Measurements from ENCODE around the gene APBB3. TPM values are rescaled to one million over a fixed set of nuclear protein-coding genes. Genes with fewer than 3 reads are reported as not detected.

The APBB3 gene
- polyA plus RNA-seq, 3 donors = 4.9 to 211 (median 7.4) TPM

DNA sequence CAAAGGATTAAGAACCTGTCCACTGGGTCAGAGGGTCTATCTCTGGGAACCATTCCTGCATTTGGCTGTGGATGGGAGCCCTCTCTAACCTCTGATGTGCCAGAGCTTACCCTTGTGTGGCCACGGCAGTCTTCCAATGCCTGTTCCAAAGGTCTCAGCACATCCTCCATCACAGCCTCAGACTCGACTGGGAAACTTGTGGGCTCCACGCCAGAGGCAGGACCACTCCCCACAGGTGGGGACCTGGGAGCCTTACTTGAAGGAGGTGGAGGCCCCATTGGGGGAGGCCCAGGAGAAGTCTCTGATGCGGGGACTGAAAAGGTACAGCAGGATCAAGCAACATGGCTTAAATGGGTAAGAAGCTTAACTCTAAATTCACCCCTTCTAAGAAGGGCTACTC is 12.5 kb downstream of the APBB3 start:
- Mint-ChIP-seq H3K27ac (no peak overlapping the region), H3K36me3 (peaks cover 58 to 60% of the 10 kb centered on the region in 2 donors), H3K27me3 (ENCODE audit: low read depth in 3 of 3) (peaks cover 0 to 2% (median 0%) of the 10 kb centered on the region in 3 donors), H3K4me3 (no peak overlapping the region), H3K4me1 (peaks cover 76% of the 10 kb centered on the region), H3K9me3 (peaks cover 0 to 2% (median 0%) of the 10 kb centered on the region in 7 donors)
- TF ChIP-seq, protein P1, sequence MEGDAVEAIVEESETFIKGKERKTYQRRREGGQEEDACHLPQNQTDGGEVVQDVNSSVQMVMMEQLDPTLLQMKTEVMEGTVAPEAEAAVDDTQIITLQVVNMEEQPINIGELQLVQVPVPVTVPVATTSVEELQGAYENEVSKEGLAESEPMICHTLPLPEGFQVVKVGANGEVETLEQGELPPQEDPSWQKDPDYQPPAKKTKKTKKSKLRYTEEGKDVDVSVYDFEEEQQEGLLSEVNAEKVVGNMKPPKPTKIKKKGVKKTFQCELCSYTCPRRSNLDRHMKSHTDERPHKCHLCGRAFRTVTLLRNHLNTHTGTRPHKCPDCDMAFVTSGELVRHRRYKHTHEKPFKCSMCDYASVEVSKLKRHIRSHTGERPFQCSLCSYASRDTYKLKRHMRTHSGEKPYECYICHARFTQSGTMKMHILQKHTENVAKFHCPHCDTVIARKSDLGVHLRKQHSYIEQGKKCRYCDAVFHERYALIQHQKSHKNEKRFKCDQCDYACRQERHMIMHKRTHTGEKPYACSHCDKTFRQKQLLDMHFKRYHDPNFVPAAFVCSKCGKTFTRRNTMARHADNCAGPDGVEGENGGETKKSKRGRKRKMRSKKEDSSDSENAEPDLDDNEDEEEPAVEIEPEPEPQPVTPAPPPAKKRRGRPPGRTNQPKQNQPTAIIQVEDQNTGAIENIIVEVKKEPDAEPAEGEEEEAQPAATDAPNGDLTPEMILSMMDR (IDR thresholded peaks at IDR 0.05) = no peak
- no peak overlapping the region for H3K4me2 ChIP-seq (replicated peaks; ENCODE audit: extremely low read depth, low read length, poor library complexity, severe bottlenecking)
- no peak for DNase-seq
- H3K27me3 ChIP-seq (ENCODE audit: control insufficient read depth in 2 of 2, insufficient read depth in 2 of 2, low read length in 2 of 2) = no peaks in the 10 kb centered on the region
- no peak overlapping the region for H3K4me3 ChIP-seq (replicated peaks in 1 of 3; ENCODE audit: low read depth in 2 of 3, low read length in 3 of 3)
- peaks cover 68 to 80% of the 10 kb centered on the region in 2 donors for H3K4me1 ChIP-seq (ENCODE audit: control insufficient read depth in 1 of 2, insufficient read depth in 2 of 2, low read length in 2 of 2)
- H3K27ac ChIP-seq (ENCODE audit: low read depth in 1 of 2, low read length in 2 of 2) = no peak overlapping the region
- H2AFZ ChIP-seq (ENCODE audit: insufficient read depth, low read depth, low read length, poor library complexity, severe bottlenecking) = no peak overlapping the region
- H4K20me1 ChIP-seq (ENCODE audit: insufficient read depth, low read length) = peaks cover 74% of the 10 kb centered on the region
- peaks cover 26 to 32% of the 10 kb centered on the region in 2 donors for H3K36me3 ChIP-seq (replicated peaks in 1 of 2; ENCODE audit: control insufficient read depth in 1 of 2, insufficient read depth in 2 of 2, low read length in 2 of 2)
- H3K9ac ChIP-seq (ENCODE audit: insufficient read depth, low read length, poor library complexity, severe bottlenecking) = no peak overlapping the region
- no CpG with 5 or more reads among the region's 4 CpGs for WGBS (ENCODE audit: insufficient coverage)
- H3K9me3 ChIP-seq (replicated peaks in 1 of 2; ENCODE audit: control insufficient read depth in 1 of 2, insufficient read depth in 1 of 2, low read length in 2 of 2) = no peaks in the 10 kb centered on the region
- peaks cover 88% of the 10 kb centered on the region for H3K79me2 ChIP-seq (ENCODE audit: insufficient read depth, low read length)
- intact Hi-C loops (cut with micrococcal nuclease) = loop anchor here in 1 of 2 donors (5.0 kb wide), 1 partner anchor 95 kb away; the partner anchor contains the start of genes IK and NDUFA2

DNA sequence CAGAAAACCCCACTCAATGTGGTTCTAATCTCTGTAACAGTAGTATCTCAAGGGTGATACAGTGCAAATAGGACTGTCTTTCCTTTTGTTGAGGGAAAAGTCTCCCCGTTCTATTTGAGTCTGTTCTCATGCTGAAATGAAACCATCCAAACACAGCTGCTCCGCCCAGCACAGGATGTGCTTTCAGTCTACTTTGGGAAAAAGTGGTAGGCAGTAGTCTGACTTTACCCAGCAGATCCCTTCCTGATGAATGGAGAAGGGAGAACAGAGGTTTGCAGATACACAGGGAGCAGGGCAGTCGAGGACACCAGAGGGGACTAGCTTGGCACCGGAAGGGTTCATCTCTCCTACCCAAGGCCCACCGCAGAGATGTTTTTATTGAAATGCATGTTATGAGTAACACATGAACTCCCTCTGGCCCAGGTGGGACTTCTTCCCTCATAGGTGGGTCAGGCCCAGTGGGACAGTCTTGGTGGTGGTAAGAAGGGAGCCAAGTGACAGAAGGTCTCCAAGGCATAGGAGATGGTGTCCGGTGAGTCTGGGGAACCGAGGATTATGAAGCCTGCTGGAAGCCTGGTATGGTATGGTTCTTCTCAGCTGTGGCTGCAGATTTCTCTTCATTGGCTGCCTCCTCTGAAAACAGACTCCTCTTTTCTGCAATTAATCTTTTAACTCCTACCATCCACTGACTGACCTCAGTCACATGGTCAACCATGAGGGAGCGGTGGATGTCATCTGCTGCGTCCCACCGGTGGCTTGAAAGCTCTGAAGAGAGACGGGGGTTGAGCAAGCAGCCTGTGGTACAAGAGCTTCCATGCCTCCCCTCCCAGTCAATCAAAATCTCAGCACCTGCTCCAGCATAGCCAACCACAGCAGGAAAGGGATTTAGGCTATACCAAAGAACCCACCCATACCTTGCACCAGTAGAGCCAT is 14.0 kb downstream of the APBB3 start:
- Mint-ChIP-seq H3K4me3 (no peak overlapping the region), H3K27ac (peak overlapping the region; percentile 36 to 99 (median 95)), H3K36me3 (peaks cover 53 to 59% of the 10 kb centered on the region in 2 donors), H3K4me1 (peaks cover 71% of the 10 kb centered on the region), H3K9me3 (peaks cover 0 to 2% (median 0%) of the 10 kb centered on the region in 7 donors), H3K27me3 (ENCODE audit: low read depth in 3 of 3) (peaks cover 0 to 2% (median 0%) of the 10 kb centered on the region in 3 donors)
- Histone ChIP-seq H3K79me2 (ENCODE audit: insufficient read depth, low read length) (peaks cover 73% of the 10 kb centered on the region), H3K9ac (ENCODE audit: insufficient read depth, low read length, poor library complexity, severe bottlenecking) (no peak overlapping the region), H3K9me3 (replicated peaks in 1 of 2; ENCODE audit: control insufficient read depth in 1 of 2, insufficient read depth in 1 of 2, low read length in 2 of 2) (no peaks in the 10 kb centered on the region), H3K4me1 (ENCODE audit: control insufficient read depth in 1 of 2, insufficient read depth in 2 of 2, low read length in 2 of 2) (peaks cover 60 to 76% of the 10 kb centered on the region in 2 donors), H4K20me1 (ENCODE audit: insufficient read depth, low read length) (peaks cover 62% of the 10 kb centered on the region), H3K4me3 (replicated peaks in 1 of 3; ENCODE audit: low read depth in 2 of 3, low read length in 3 of 3) (peak overlapping the region in 1 of 3 experiments; percentile 76), H2AFZ (ENCODE audit: insufficient read depth, low read depth, low read length, poor library complexity, severe bottlenecking) (no peak overlapping the region), H3K36me3 (replicated peaks in 1 of 2; ENCODE audit: control insufficient read depth in 1 of 2, insufficient read depth in 2 of 2, low read length in 2 of 2) (peaks cover 26 to 32% of the 10 kb centered on the region in 2 donors), H3K4me2 (replicated peaks; ENCODE audit: extremely low read depth, low read length, poor library complexity, severe bottlenecking) (peak overlapping the region; percentile 85), H3K27me3 (ENCODE audit: control insufficient read depth in 2 of 2, insufficient read depth in 2 of 2, low read length in 2 of 2) (no peaks in the 10 kb centered on the region), H3K27ac (ENCODE audit: low read depth in 1 of 2, low read length in 2 of 2) (peak overlapping the region in 1 of 2 donors; percentile 91)
- peak in 1 of 3 donors; percentile 4 for DNase-seq
- WGBS (ENCODE audit: insufficient coverage) = 100% methylated on average over 2 of the region's 11 CpGs
- TF ChIP-seq, protein P1 (IDR thresholded peaks at IDR 0.05) = no peak
- intact Hi-C loops (cut with micrococcal nuclease) = loop anchor here in 1 of 2 donors (5.0 kb wide), 1 partner anchor 97 kb away; the partner anchor contains the start of genes IK and NDUFA2
